CD4-positive, alpha-beta T cell treated with Interleukin-2 at 100 ng/mL for 4 hours (primary cell): ENCODE results near the gene GRK7.
"Not testable (repeated sequence)": the region's sequence is repeated elsewhere in the genome, so short reads cannot be mapped to it uniquely, and the experiment has no call there.

ENCODE experiments used
- DNase-seq: peaks from one replicate; pipeline ENCODE4 v3.0.0-alpha.2; 2020; ENCODE audit warnings: low spot score

Gene GRK7

DNA sequence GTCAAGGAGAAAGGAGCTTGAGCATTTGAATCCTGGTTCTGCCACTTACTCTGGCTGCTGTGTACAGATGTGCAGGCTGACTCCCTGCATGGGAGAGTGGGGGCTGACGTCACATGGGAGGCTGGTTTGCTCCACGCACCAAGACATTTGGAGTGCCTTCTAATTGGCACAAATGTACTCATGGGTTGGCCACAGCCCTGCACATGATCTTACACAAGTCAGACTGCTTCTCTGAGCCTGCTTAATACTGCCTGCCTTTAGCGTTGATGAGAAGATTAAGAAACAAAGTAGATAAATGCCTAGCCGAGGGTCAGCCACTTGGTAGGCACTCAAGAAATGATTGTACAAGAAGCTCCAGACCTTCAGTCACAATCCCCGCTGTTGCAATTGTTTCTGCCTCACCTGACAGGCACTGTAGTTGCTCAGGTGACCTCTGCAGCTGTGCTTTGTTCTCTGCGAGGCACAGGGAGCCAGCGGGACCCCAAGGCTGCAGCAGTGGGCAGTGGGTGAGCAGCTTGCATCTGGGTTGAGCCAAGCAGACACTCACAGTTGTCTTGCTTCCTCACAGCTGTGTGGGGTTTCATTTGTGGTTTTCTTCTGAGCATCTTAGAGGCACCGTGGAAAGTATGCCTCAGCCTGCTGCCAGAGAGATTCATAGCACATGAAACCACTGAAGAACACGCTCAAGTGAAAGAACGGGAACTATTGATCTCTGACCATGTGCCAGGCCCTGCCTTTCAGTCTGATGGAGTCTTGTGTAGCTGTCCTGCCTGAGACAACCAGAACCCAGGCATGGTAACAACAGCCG, 33.1 kb downstream of the GRK7 start:
- DNase-seq: peak; percentile 76

DNA sequence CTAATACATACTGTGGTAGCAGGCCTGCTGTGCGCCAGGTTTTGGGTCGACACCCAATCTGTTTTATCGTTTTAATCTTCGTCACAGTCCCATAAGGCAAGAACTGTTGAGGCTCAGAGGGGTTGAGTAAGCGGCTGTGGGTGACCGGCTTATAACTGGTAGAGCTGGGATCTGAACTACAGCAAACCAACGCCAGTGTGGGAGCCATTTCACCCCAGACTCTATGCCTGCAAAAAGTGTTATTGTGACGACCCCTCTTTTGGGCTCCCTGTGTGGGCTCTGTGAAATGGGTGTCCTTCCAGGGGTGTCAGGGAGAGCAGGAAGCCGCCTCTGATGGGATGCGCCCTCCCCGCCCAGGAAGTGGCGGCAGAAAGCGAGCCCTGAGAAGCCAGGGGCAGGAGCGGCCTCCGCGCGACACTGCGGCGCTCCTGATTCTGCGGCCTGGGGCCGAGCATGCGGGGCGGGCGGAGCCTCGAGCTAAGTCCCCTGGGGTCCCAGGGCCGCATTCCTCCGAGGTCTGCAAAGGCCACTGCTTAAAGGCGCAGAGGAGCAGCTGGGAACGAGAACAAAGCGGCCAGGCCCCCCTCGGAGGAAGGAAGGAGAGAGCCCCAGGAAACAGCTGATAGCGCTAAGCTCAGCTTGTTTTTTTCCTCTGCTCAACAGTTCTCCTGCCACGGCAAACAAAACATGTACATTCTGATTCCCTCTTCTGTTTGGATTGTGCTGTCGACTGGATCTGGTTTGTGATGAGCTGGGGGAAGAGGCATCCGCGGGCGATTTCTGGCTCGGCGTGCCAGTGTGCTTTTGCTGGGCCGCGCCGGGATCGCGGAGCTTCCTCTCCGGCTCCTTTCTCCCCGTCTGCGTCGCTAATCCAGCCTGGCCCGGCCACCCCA, 33.9 kb downstream of the GRK7 start:
- DNase-seq: peak; percentile 30

DNA sequence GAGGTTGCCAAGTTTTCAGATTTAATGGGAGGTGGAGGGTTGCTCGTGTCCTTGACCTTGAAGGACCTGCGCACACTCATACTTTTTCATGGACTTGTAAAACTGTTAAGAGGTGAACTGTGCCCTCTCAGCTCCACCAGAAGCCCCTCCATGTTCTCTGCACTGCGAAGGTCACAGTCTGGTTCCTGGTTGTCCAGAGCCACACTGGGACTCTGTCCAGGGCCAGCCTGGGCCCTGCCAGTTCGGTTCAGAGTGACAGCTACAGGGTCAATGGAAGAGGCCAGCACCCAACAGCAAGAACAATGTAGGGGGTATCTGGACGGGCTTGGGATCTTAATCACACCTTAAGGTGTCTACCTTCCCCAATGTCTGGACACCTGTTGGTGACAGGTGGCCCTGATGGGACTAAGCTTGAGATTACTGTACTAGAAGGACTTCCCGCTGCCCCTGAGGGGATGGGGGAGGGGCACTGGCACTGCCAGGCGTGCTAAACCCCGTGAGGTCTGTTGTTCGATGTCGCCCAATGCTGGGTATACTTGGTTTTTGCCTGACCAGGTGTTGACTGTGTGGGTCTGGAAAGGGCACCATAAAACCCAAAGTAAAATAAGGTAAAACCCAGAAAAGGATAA, 34.7 kb downstream of the GRK7 start:
- no peak for DNase-seq

- no peak for DNase-seq
Observed at GRCh38 chr3:141798448-141798845, 35.2 kb downstream of the GRK7 start.

GRCh38 chr3:141802316-141803077, 39.3 kb downstream of the GRK7 start:
- no peak for DNase-seq

DNA sequence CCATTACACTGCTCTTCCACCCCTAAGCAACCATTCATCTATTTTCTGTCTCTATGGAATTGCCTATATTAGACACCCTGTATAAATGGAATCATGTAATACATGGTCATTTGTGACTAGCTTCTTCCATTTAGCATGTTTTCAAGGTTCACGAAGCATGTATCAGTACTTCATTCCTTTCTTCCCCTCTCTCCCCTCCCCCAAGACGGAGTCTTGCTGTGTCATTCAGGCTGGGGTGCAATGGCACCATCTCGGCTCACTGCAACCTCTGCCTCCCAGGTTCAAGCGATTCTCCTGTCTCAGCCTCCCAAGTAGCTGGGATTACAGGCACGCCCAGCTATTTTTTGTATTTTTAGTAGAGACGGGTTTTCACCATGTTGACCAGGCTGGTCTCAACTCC, 40.3 kb downstream of the GRK7 start:
- DNase-seq: not testable (repeated sequence)

DNA sequence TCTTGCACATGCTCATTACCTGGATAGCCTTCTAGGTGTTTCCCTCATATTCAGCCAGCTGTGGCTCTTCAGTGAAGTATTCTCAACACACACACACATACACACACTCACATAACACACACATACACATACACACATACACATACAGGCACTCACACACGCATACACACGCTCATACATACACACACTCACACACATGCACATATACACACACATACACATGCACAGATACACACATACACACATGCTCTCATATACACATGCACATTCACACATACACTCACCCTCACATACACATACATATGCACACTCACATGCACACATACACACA, 41.2 kb downstream of the GRK7 start:
- no peak for DNase-seq

DNA sequence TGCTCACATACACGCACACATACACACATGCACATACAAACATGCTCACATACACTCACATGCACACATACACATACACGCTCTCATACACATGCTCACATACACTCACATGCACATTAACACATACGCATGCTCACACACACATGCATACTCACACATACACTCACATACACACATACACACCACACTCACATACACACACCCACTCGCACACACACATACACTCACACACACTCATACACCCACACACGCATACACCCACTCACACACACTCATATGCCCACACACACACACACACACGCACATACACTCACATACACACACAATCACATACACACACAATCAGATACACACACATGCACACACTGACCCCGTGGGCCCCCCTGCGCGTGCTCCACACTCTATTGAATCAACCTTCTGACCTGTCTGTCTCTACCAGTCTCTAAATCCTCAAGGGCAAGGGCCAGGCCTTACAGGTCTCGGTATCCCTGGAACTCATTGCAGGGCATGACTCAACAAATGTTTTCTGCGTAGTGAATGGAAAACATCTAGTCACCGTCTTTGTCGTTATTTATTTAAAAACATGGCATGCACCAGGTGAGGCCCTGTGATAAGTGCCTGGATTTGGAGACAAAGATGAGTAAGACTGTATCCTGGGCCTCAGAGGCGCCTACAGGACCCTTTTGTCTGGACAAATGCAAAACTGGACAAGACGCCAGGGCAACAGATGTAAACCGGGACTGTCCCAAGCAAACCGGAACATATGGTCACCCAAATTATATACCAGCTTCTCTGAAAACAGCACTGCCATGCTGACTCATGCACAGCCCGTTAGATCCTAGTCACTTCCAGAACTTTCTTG, 41.8 kb downstream of the GRK7 start:
- no peak for DNase-seq

DNA sequence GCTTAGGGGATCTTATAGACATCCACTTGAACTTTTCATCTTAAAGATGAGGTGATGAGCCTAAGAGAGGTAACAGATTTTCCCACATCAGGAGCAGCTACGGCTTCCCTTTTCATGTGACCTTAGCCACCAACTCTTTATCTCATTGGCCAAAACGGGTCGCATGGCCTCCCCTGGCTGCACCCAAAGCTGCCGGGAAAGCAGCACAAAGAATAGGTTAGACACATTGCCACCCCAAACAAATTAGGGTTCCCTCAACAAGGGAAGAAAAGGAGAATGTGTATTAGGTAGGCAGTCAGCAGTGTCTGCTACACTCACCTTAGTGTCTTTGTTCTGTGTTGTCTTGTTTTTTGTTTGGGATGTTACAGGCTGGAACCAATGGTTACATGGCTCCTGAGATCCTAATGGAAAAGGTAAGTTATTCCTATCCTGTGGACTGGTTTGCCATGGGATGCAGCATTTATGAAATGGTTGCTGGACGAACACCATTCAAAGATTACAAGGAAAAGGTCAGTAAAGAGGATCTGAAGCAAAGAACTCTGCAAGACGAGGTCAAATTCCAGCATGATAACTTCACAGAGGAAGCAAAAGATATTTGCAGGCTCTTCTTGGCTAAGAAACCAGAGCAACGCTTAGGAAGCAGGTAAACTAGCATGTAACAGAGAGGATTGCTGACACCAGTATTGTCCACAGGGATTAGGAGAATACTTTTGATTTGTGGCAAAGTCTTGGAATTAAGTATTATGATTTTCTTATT, 44.2 kb downstream of the GRK7 start:
- DNase-seq: no peak

DNA sequence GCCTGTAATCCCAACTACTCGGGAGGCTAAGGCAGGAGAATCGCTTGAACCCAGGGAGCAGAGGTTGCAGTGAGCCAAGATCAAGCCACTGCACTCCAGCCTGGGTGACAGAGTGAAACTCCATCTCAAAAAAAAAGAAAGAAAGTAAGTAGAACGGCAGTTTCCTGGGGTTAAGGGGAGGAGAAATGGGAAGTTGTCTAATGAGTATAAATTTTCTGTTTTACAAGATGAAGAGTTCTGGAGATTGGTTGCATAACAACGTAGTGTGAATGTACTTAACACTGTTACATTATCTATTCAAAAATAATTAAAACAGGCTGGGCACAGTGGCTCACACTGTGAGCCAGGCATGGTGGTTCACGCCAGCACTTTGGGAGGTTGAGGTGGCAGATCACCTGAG, 45.4 kb downstream of the GRK7 start:
- DNase-seq: no peak

DNA sequence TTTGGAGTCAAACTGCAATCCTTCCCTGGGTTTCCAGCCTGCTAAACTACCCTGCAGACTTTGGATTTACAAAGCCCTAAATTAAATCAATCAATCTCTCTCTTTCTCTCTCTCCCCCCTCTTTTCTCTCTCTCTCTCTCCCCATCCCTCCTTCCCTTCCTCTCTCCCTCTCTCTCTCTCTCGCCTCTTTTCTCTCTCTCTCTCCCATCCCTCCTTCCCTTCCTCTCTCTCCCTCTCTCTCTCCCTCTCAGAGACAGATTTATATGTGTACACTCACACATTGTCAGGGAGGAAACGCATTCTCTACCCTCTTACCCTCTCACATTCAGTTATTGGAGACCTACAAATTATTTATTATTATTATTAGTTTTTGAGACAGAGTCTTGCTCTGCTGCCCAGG, 47.0 kb downstream of the GRK7 start:
- DNase-seq: no peak

DNA sequence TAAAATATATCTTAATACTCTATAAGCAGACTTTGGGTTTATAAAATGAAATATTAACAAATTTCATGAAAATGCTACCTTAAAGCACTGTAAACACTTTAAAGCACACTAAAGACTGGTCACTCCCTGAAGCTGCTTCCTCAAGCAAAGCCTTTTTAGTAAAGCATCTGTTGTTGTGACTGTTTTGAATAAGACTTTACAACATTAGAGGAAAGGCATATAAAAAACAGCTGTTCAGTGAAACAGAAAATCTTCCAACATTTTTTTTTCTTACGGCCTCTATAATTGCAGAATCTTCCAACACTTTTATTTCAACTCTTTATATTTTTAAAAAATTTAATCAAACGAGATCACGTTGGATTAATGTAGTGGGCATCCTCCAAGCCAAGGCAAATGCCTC, 48.1 kb downstream of the GRK7 start:
- no peak for DNase-seq

- no peak for DNase-seq
Observed at GRCh38 chr3:141812084-141812483, 48.9 kb downstream of the GRK7 start.

- no peak for DNase-seq
Observed at GRCh38 chr3:141812586-141812985, 49.4 kb downstream of the GRK7 start.
